Stimulated activated CD8-positive, alpha-beta memory T cell treated with anti-CD3 and anti-CD28 coated beads, Interleukin-12 subunit alpha, Interleukin-12 subunit beta, amount 100 ng/mL, for 1 hour (primary cell): ENCODE results near the gene PBX3.

Source experiments
- DNase-seq: peaks from one replicate; pipeline ENCODE4 v3.0.0-alpha.2; 2020; ENCODE audit warnings: low read depth

Gene PBX3

DNA sequence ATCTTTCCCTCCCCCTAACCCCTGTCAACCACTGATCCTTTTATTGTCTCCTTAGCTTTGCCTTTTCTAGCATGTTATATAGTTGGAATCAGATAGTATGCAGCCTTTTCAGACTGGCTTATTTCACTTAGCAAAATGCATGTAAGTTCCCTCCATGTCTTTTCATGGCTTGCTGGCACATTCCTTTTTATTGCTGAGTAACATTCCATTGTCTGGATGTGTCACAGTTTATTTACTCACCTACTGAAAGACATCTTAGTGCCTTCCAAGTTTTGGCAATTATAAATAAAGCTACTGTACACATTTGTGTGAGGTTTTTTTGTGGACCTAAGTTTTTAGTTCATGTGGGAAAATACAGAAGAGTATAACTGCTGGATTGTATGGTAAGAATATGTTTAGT, 230.1 kb downstream of the PBX3 start:
- no peak for DNase-seq

DNA sequence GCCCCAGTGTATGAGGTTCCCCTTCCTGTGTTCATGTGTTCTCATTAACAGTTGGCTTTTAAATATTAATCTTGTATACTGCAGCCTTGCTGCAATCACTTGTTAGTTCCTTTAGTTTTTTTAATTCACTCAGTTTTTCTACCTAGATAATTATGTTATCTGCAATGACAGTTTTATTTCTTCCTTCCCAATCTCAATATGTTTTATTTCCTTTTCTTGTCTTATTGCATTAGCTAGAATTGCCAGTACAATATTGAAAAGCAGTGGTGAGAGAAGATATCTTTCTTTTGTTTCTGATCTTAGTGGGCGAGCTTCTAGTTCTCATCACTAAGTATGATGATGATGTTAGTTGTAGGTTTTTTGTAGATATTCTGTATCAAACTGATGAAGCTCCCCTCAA, 232.2 kb downstream of the PBX3 start:
- no peak for DNase-seq

DNA sequence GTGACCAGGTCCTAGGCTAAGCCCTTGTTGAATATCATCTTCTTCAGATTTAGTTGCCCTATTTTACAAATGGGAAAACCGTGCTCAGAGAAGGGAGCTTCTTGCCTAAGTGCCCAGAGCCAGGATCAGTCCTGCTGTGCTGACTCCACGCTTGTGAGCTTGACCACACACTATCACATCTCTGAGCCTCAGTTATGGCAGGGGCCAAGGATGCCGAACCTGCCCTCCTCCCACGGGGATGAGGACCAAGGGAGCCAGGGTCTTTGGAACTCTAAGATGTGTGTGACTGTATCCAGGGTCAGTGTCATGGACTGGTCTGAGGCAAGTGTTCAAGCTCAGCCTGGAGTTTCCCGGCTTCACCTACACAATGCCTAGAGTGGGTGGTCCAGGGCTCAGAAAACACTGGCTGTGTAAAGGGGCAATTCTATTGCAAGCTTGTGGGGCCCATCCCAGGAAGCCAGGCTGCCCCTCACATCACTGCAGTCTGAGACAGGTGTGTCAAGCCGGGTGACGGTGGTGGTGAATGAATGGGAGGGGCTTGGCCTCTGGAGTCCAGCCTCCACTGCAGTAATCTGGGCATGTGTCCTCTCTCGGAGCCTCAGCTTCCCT, 235.7 kb downstream of the PBX3 start:
- DNase-seq: no peak

DNA sequence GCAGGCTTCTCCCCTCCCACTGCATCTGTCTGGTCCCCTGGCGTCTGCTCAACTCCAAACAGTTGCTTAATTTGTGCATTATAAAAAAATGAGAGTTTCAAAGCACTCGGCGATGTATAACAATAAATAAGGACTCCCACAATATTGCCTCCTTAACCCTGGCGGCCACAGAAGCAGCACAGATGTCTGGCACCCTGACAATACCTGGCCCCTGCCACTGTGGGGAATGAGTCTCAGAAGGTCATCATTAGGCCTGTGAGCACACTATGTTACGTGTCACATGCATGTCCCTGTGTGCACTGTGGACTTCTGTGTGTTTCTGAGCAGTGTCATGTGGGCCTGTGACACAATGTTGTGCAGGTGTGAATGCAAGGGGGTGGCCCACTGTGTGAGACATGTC, 236.5 kb downstream of the PBX3 start:
- no peak for DNase-seq

DNA sequence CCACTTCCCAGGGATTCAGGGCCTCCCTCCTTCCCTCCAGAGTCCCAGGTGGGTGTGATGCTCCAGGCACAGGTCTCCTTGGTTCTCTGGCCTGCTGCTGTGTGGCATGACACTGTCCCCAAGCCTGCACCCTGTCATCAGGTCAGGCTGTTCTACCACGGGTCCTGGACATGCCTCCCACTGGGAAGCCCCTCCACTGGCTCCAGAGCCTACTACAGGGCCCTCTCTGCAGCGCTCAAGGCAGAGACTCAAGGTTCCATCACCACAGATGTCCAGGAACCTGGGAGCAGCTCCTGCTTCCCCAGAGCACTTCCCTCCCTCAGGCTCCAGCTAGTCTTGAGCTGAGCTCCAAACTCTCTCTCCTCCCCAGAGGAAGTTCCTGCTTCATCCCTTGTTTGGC, 237.3 kb downstream of the PBX3 start:
- DNase-seq: no peak

DNA sequence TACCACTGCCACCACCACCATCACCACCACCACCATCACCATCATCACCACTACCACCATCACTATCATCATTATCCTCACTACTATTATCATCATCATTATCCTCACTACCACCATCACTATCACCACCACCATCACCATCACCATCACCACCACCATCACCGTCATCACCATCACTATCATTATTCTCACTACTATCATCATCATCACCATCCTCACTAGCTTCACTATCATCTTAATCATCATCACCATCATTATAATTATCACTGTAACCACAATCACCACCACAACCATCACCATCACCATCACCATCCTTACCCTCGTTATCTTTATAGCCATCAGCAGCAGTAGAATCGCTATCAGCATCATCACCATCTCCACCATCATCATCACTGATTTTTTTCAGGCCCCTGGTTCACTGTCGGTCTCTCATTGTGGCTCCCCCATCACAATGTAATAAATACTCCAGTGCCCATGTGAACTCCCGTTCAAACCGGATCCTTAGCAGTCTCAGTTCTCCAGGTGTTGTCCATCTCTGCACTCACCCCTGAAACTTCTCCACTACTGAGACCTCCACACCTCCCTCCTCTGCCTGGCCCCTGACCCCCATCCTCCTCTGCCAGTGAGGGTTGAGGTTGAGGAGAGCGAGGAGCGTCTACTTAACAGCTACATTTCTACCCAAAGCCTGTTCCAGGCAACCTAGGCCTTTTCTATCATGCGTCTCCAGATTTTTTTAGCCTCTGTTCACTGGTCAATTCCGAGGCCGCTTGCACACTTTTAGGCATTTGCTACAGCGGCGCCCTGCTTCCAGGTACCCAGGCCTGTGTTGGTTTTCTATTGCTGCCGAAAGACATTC, 238.2 kb downstream of the PBX3 start:
- DNase-seq: no peak

DNA sequence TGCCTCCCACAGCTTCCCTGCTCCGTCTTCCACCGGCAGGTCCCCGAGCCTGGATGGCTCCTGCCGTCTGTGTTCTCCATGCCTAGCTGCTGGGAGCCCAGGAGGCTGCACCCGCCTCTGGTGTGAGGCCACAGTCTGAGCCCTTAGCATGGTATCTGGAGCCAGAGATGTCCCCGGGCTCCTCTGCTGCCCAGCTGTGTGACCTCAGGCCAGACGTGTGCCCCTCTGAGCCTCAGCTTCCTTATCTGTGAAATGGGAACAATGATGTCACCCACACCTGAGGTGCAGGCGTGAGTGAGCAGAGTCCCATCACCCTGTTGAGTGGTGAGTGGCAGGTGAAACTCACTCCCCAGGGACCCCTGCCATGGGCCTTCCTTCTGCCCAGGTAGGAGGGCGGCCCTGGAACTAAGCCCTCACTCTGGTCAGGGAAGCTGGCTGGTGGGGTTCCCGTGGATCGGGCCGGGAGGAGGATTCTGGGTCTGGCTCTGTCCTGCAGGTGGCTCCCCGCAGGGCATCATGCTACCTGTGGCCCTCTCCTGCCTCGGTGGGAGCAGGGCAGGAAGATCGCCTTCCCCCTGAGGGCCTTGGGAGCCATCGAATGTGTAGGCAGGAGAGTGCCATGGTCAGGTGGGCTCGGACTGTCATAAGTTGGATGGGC, 239.0 kb downstream of the PBX3 start:
- no peak for DNase-seq

DNA sequence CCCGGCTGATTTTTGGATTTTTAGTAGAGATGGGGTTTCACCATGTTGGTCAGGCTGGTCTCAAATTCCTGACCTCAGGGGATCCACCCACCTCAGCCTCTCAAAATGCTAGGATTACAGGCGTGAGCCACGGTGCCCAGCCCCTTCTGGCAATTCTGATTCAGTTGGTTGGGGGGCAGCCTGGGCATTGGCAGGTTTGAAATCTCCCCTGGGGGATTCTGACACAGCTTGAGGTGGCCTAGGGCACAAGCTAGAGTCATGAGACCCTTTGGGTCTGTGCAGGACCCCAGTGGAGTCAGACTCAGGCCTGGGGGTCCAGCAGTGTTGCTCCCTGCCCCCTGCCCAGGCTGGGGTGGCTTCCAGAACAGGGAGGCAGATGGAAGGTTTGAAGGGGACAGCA, 239.8 kb downstream of the PBX3 start:
- DNase-seq: no peak

DNA sequence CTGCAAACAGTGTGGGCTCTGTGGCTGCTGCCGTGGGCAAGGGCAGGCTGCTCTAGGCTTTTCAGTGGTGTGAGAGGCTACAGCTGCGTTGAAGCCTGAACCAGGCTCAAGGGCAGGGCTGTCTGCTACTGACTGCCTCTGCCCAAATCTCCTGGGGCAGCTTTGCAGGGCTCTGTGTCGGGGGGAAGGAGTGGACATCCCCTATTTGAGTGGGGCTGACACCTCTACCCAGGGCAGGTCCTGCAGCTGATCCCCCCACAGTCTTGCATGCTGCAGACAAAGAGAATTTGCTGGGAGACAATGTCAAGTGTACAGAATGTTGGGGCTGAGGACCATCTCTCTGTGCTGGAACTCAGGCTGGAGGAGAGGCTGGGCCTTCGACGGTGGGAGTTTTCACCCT, 240.2 kb downstream of the PBX3 start:
- DNase-seq: no peak

DNA sequence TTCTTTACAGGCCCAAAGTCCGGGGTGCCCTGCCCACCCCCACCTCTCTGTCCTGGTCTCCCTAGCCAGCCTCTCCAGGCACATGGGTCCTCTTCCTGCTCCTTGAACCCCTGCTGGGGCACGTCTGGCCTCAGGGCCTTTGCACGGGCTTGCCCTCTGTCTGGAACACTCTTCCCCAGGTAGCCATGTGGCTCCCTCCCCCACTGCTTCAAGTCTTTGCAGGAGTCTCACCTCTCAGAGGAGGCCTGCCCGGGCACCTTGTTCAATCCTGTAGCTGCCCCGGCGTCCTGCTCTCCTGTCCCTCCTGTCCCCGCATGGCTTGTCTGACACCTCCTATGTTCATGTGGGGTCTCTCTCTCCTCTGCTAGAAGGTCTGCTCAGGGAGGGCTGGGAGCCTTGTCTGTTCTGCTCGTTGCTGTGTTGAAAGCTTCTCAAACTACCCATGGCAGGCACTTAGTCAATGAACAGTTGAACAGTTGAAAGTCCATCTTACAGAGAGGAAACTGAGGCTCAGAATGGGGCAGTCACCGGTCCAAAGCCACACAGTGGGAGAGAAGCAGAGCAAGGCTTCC, 241.4 kb downstream of the PBX3 start:
- DNase-seq: no peak

DNA sequence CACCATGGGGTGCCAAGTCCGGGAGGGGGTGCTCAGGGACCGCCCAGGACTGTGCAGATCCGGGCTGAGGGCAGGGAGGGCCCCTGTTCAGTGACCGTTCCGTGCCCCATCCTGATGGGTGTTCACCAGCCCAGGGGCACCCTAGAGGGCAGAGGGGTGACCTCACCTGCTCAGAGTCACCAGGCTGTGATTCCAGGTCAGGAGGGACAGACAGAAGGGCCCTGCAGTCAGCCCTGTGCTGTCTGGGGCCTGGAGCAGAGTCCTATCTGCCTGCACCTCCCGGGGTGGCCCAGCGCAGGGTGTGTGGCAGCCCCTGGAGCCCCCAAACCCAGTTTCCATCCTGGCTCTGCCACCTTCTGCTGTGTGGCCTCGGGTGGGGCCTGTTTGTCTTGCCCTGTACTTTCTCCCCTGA, 241.9 kb downstream of the PBX3 start:
- no peak for DNase-seq

DNA sequence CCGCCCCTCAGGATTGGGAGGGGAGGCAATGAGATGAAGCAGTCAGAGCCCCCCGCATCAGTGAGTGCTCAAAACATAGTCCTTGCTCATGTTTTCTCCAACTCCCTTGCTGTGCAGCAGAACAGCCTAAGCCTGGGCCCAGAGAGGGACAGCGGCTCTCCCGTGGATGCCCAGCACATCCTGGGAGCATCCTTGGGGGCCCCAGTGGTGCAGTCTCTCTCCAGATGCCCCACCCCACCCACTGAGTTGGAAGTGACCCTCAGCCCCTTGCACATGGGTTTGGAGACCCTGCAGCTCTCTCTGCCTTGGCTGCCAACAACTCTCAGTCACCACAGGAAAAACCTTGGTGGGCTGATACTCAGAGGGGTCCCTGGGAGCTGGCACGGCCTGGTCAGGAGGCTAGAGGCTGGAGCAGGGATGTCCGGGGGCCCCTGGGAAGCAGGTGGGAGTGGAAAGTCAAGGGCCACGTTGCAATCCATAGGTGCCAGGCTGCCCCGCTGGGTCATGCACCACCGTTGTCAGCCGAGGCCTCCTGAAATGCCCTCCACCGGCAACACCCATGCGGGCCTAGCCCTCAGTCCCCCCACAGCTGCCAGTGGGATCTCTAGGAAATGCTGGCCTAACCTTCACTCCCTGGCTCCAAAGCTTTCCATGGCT, 242.5 kb downstream of the PBX3 start:
- DNase-seq: no peak

DNA sequence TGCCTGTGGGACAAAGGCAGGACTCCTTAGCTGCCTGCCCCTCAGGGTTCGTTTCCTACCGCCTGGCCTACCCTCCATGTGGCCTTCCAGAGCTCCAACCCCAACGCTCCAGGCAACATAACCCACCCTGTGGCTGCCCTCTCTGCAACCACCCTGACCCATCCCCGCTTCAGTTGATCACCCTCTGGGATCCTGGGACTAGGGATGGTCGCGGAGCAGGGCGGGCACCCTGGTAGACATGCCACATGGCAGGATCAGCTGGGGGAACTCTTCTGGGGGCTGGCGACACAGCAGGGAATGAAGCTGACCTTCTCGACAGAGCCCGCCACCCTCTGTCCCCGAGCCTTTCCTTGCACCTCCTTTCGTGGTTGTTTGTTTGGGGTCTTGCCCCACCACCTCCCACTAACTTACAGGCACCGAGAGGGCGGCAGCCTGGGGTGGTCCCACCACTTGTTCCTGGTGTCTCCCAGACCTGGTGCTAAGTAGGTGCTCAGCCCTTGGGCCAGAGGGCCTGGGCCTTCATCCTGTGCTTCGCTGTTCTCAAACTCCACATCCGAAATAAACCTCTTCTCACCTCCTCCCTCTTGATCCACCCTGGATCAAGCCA, 243.1 kb downstream of the PBX3 start:
- DNase-seq: no peak

DNA sequence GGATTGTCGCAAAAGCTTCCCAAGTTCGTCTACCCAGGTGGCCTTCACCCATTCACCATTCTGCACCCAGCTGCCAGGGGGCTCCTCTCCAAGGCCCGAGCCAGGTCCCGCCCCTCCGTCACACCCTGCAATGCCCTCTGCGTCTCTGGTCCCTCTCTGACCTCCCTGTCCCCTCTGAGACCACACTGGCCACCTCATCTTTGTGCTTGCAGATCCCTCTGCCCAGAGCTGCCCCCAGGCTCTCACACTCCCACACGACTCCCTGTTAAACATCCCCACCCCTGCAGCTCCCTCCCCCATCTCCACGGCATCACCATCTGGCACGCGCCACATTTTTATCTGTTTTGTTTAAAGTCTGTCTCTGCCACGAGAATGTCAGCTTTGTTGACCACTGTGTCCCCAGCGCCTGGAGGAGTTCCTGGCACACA, 243.6 kb downstream of the PBX3 start:
- no peak for DNase-seq

DNA sequence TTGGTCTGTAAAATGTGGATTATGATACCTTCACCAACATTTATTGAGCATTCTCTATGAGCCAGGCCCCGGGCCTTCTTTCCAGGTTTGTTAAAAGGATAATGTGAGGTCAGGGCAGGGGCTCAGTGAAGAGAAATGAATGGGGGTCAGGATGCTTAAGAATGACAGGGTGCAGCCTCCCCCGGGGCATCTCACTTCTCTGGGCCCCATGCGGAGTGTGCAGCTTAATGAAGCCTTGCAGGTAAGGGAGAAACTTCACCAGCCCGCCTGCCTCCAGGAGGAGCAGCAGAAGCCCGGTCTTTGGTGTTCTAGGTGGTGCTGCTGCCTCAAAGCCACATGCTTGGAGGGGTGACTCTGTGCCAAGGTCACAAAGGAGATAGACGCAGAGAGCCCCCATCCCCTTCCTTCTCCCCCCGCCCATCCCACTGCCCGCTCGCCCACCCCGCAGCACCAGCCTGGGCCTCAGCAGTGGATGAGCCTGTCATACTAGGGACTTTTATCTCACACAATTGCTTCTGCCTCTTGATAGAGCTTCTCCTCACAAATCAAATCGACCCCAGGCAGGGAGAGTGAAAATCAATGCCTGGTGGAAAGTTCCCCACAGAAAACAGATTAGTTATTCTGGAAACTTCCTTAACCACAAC, 244.8 kb downstream of the PBX3 start:
- no peak for DNase-seq

DNA sequence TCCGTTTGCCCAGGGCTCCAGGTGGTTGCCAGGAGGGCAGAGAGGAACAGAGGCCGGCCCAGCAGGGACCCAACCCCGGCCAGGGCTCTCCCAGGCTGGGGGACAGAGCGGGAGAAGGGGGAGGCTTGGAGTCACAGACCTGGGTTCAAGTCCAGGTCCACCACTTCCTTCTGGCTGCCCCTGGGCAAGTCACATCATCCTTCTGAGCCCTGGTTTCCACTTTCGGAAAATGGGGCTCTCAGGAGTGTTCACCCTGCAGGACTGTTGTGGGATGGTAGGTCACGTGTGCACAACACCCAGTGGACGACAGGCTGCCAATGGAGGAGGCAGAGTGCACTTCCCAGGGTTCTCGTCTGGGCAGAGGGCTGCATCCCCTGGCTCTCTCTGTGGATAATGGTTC, 245.4 kb downstream of the PBX3 start:
- DNase-seq: no peak

DNA sequence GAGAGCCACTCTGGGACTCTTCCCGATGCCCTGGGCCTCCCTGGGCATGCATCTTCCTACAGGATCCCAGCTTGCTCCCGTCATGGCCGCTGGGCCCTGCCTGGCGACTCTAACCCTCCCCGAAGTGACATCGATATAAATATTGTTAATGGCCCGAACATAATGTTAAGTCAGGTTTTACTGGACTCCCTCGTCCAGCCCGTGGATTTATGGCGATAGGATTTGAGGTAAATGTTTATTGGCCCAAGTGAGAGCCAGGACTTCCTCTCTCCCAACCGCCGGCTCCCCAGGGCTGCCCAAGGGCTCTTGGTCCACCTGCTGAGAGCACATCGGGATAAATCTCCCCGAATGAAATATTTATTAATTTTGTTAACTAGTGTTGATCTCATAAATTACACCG, 246.3 kb downstream of the PBX3 start:
- no peak for DNase-seq

DNA sequence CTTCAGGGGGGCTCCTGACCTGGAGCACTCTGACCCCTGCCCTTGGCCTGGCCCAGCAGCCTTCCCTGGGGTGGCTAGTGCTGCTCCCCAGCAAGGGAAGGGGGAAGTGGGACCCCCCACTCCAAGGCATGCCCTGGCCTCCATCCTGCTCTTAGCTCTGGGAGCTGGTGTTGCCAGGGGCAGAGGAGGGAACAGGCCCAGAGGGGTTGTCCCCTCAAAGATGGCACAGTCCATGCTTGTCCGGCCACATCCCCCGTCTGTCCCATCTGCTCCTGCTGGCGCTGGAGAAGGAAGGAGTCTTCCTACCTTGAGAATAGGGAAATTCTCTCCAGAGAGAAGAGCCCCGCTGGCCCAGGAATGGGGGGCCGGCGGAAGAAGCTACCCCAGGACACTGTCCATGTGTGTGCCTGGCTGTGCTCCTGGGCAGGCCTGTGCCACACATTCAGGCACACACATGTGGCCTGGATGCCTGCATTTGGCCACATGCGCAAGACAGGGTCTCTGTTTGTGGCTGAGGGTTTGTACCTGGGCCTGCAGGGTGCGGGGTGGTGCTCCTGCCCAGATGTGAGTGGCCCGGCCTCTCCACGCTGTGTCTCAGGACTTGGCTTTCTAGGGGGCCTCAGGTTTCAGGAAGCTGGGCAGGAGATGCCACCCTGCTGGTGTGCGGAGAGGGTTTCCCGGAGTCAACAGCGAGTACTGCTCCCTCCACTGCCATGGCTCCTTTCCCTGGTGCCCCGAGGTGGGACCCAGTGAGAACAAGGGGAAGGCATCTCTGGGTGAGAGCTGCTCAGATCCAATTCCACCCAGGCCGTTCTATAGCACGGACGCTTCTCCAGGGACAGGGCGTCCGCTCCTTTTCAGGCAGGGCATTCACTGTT, 247.1 kb downstream of the PBX3 start:
- no peak for DNase-seq

DNA sequence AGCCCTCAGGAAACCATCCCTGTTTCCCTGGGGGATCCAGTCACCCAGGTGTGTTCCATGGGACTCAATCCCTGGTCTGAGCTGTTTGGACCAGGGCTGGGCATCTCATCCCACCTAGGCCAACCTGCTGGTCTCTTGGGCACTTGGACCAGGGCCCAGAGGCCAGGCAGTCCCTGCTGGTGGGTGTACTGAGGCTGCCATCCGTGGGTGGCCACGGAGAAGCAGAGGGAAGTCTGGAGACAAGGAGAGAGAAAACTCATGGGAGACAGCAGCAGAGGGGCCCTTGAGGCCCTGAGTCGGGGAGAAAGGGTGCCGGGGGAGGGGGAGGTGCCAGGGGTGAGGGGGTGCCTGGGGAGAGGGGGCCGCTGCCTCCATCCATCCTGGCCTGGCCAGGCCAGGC, 247.8 kb downstream of the PBX3 start:
- DNase-seq: no peak

DNA sequence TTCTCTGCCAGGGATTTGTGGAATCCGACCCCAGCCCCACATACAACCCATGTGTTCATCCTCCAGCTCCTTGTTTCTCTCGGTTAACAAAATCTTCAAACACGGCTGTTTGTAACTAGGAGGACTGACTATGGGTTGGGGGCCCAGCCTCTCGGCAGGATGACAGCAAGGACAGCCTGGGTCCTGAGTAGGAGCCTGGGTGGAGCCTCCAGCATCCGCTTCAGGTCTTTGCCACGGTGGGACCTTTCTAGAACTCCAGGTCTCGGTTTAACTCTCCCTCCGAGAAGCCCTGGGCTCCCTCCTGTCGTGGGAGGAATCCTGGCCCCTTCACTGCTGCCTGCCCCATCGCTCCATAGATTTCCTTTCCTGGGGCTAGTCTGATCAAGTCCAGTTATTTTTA, 248.5 kb downstream of the PBX3 start:
- DNase-seq: no peak

DNA sequence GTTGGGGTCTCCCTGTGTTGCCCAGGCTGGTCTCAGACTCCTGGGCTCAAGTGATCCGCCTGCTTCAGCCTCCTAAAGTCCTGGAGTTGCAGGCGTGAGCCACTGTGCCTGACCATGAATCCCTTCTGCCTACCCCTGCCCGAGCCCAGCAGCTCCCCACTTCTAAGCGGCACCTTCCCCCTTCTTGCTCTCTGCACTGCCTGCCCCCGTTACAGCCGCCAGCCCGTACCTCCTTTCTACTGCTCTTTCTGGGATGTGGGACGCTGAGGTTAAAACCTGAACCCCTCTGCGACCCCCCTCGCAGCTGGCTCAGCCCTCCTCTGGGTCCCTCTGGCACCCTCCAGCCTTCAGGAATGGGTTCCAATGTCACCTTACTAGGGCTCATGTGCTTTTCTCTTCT, 249.6 kb downstream of the PBX3 start:
- DNase-seq: no peak
